Fibroblast of pulmonary artery (primary cell): Measurements from ENCODE around the gene MAMDC4.
"Not testable (repeated sequence)": the region's sequence is repeated elsewhere in the genome, so short reads cannot be mapped to it uniquely, and the experiment has no call there.

Source experiments
- DNase-seq: peaks from one replicate; pipeline ENCODE4 v3.0.0-alpha.2; 2010; ENCODE audit warnings: low read depth
- H3K4me3 ChIP-seq: replicated peaks from 2 replicates; pipeline ENCODE4 v1.5.1; 2011; ENCODE audit warnings: low read depth, mild to moderate bottlenecking, control low read depth, low read length, moderate library complexity
- TF ChIP-seq, protein P1 (sequence below): IDR thresholded peaks from 2 replicates; pipeline ENCODE4 v1.5.1; 2011; ENCODE audit warnings: mild to moderate bottlenecking, control low read depth, low read length, inconsistent platforms; ENCODE audit errors: missing control alignments

The MAMDC4 gene

DNA sequence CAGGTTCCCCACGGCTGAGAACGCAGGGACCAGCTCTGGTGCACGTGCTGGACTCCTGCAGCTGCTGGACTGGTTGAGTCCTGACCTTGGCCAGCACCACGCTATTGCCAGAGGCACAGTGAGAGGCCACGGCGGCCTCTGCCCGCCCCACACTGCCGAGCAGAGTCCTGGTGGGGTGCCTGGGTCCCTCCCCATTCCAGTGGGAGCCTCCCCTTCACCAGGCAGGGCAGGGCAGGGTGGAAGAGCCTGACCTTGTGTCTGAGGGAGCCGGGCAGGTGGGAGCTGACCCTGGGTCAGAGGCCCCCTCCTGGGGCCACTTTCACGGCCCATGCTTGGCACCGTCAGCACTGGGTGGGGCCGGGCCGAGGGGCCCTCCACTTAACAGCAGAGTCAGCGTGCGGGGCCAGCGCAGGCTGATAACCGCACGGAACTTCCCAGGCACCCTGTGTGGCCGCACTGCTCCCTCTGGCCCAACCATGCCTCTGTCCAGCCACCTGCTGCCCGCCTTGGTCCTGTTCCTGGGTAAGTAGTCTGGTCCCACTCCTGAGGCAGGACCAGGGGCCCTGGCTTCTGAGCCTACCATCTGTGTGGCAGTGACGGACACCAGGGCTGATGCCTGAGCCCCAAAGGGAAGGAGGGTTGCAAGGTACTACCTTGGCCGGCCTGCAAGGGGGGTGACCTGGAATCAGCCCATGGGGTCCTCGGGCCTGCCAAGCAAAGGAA, at the start of gene MAMDC4:
Gene MAMDC4 (plus strand): TSS at position 406 of the 723 bp plus-strand sequence. CDS start 71 bp downstream, at position 477.
- no peak for DNase-seq
- no peak within 1 kb of the TSS for H3K4me3 ChIP-seq
- TF ChIP-seq, protein P1, sequence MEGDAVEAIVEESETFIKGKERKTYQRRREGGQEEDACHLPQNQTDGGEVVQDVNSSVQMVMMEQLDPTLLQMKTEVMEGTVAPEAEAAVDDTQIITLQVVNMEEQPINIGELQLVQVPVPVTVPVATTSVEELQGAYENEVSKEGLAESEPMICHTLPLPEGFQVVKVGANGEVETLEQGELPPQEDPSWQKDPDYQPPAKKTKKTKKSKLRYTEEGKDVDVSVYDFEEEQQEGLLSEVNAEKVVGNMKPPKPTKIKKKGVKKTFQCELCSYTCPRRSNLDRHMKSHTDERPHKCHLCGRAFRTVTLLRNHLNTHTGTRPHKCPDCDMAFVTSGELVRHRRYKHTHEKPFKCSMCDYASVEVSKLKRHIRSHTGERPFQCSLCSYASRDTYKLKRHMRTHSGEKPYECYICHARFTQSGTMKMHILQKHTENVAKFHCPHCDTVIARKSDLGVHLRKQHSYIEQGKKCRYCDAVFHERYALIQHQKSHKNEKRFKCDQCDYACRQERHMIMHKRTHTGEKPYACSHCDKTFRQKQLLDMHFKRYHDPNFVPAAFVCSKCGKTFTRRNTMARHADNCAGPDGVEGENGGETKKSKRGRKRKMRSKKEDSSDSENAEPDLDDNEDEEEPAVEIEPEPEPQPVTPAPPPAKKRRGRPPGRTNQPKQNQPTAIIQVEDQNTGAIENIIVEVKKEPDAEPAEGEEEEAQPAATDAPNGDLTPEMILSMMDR = no peak

DNA sequence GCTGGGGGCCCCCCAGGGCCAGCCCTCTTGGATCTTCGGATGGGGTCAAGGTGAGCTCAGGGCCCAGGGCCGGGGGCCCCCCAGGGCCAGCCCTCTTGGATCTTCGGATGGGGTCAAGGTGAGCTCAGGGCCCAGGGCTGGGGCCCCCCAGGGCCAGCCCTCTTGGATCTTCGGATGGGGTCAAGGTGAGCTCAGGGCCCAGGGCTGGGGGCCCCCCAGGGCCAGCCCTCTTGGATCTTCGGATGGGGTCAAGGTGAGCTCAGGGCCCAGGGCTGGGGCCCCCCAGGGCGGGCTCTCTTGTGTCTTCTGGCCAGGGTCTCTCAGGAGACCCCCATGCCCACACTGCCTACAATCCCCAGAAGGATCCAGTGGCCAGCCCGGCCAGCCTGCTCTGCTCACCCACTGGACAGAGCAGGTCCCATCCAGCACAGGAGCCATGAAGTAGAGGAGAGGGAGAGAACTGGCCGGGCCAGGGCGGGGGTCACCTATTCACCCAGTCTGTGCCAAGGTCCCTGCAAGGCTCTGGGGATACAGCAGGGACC, 49.1 kb upstream of the MAMDC4 start:
- H3K4me3 ChIP-seq, DNase-seq: not testable (repeated sequence)

- TF ChIP-seq, protein P1 = no peak
- DNase-seq = no peak
Measured at GRCh38 chr9:136803551-136804508, 48.3 kb upstream of the MAMDC4 start.

DNA sequence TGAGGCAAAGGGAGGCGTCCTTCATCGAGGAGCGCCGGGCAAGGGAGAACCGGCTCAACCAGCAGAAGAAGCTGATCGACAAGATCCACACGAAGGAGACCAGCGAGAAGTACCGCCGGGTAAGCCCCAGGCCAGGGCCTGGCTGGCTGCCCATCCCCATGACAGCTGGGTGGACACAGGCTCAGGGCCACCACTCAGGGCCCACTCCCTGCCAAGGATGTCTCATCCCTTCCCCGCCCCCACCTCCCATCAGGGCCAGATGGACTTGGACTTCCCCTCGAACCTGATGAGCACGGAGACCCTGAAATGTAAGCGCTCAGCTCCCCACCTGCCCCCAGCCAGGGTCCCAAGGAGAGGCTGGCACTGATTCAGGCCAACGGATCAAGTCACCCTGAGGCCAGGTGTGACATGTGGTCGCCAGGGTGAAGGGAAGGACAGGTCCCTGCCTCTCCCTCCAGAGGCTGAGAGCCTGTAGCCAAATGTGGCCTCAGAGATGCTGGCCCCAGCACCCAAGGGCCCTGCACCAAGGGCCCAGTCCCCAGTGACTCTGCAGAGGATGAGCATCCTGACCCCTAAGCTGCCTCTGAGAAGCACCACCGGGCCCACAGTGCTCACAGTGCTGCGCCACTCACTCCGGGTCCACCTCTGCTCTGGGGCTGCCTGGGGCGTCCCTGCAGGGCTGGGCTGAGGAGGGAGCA, 47.5 kb upstream of the MAMDC4 start:
- H3K4me3 ChIP-seq = no peak overlapping the region
- TF ChIP-seq, protein P1 = no peak
- no peak for DNase-seq

More at GRCh38 chr9:136803551-136804508, 48.3 kb upstream of the MAMDC4 start:
- H3K4me3 ChIP-seq = no peak overlapping the region

GRCh38 chr9:136805207-136805740, 46.9 kb upstream of the MAMDC4 start:
- H3K4me3 ChIP-seq = no peak overlapping the region
- TF ChIP-seq, protein P1 = no peak
- DNase-seq = no peak

- TF ChIP-seq, protein P1 = no peak
- no peak overlapping the region for H3K4me3 ChIP-seq
- no peak for DNase-seq
Measured at GRCh38 chr9:136806067-136806466, 46.1 kb upstream of the MAMDC4 start.
